ENCODE measurements around the gene TXLNA.

- TF ChIP-seq TEAD4 (CRISPR knock-in tag; IDR thresholded peaks at IDR 0.05) (no peak), CTCF (IDR thresholded peaks at IDR 0.05) (no peak), KAT7 (CRISPR knock-in tag; IDR thresholded peaks at IDR 0.05; ENCODE audit: borderline replicate concordance) (no peak), ESRRA (CRISPR knock-in tag; IDR thresholded peaks at IDR 0.05; ENCODE audit: borderline replicate concordance) (no peak), PRDM15 (CRISPR knock-in tag; IDR thresholded peaks at IDR 0.05) (no peak), HMGXB4 (CRISPR knock-in tag; IDR thresholded peaks at IDR 0.05) (no peak), USF2 (CRISPR knock-in tag; IDR thresholded peaks at IDR 0.05) (no peak)
Measured at GRCh38 chr1:32181563-32181962, 2.1 kb downstream of the TXLNA start.
